Head of caudate nucleus (tissue), 42 donors: ENCODE measurements around the gene HSF2.

Experiments used
- DNase-seq, 42 donors: peaks; one replicate each; pipeline versions ENCODE4 v3.0.0 to v3.0.0-alpha.2; 2020 to 2021; ENCODE audit warnings: mixed read lengths in 7 of 42
- intact Hi-C: fragments of 100-400 bp; cut with DNase I; formaldehyde crosslinking; loops from one replicate; pipeline ENCODE4 v1.15.0; 2022

Gene HSF2

GRCh38 chr6:122399348-122400120, at the start of gene HSF2:
Gene HSF2 (plus strand): TSS chr6:122399652. CDS start chr6:122399738, 86 bp downstream.
- intact Hi-C loops: loop anchor here (5.0 kb wide), 1 partner anchor 73 kb away; the partner anchor contains the start of gene SERINC1

GRCh38 chr6:122352981-122353664, 46.3 kb upstream of the HSF2 start:
- intact Hi-C loops: no loop called here
- DNase-seq: no peak

More at GRCh38 chr6:122399348-122400120, at the start of gene HSF2:
- peak; percentile 95 to 99 (median 98) for DNase-seq

GRCh38 chr6:122360809-122361208, 38.6 kb upstream of the HSF2 start:
- intact Hi-C loops: no loop called here
- DNase-seq: no peak

- DNase-seq: no peak
- intact Hi-C loops: no loop called here
These were observed 38.0 kb upstream of the HSF2 start for GRCh38 chr6:122361314-122361979.

- no peak for DNase-seq
- intact Hi-C loops: no loop called here
These were observed 35.5 kb upstream of the HSF2 start for GRCh38 chr6:122363769-122364483.

- DNase-seq: no peak
- intact Hi-C loops: no loop called here
These were observed 33.6 kb upstream of the HSF2 start for GRCh38 chr6:122365775-122366403.

- DNase-seq: no peak
- intact Hi-C loops: no loop called here
These were observed 32.3 kb upstream of the HSF2 start for GRCh38 chr6:122367171-122367570.

GRCh38 chr6:122369536-122369935, 29.9 kb upstream of the HSF2 start:
- no peak for DNase-seq
- intact Hi-C loops: no loop called here

- intact Hi-C loops: no loop called here
- no peak for DNase-seq
These were observed 26.8 kb upstream of the HSF2 start for GRCh38 chr6:122372647-122373046.

- intact Hi-C loops: no loop called here
- DNase-seq: no peak
These were observed 25.1 kb upstream of the HSF2 start for GRCh38 chr6:122374307-122374706.

- DNase-seq: no peak
- intact Hi-C loops: no loop called here
These were observed 23.2 kb upstream of the HSF2 start for GRCh38 chr6:122376246-122376645.

GRCh38 chr6:122381494-122382265, 17.8 kb upstream of the HSF2 start:
- DNase-seq: peak; percentile 21 to 88 (median 65)
- intact Hi-C loops: loop anchor here (5.0 kb wide), 1 partner anchor 146 kb away; no protein-coding TSS in a partner anchor

GRCh38 chr6:122385857-122386612, 13.4 kb upstream of the HSF2 start:
- no peak for DNase-seq
- intact Hi-C loops: no loop called here

- no peak for DNase-seq
- intact Hi-C loops: no loop called here
These were observed 10.5 kb upstream of the HSF2 start for GRCh38 chr6:122388945-122389344.

GRCh38 chr6:122389704-122390372, 9.6 kb upstream of the HSF2 start:
- DNase-seq: no peak
- intact Hi-C loops: no loop called here

- DNase-seq: no peak
- intact Hi-C loops: no loop called here
These were observed 6.7 kb upstream of the HSF2 start for GRCh38 chr6:122392564-122393350.
